Psoas muscle (tissue), 8 donors: ENCODE data around the gene NTNG1. TPM values are rescaled to one million over a fixed set of nuclear protein-coding genes. Genes with fewer than 3 reads are reported as not detected.

Experiments
- ATAC-seq, 4 donors: fragments of 200-7000 bp; cut with Tn5 transposase; one replicate each; pipeline ENCODE4 v1.9.1; 2020; ENCODE audit warnings: moderate library complexity in 3 of 4, mild to moderate bottlenecking in 2 of 4
- DNase-seq, 2 donors: peaks; one replicate each; pipeline ENCODE4 v3.0.0-alpha.2; 2020
- H3K27ac ChIP-seq: fragments of 200-600 bp; one replicate; pipeline ENCODE4 v1.8.0; 2022
- H3K27me3 ChIP-seq, 3 donors: fragments of 200-600 bp in 1 of 3; one replicate each; pipeline versions ENCODE4 v1.6.1 to v1.8.0; 2013 to 2022; ENCODE audit warnings: low read length in 2 of 3, mild to moderate bottlenecking in 2 of 3, moderate library complexity in 1 of 3; ENCODE audit not compliant: insufficient read depth in 3 of 3
- H3K36me3 ChIP-seq, 2 donors: fragments of 200-600 bp in 1 of 2; one replicate each; pipeline versions ENCODE4 v1.6.1 to v1.8.0; 2013 to 2022; ENCODE audit warnings: low read depth in 1 of 2, mild to moderate bottlenecking in 1 of 2, moderate library complexity in 1 of 2; ENCODE audit not compliant: insufficient read depth in 1 of 2
- H3K4me1 ChIP-seq: fragments of 200-600 bp; one replicate; pipeline ENCODE4 v1.8.0; 2022
- H3K4me3 ChIP-seq: fragments of 200-600 bp; one replicate; pipeline ENCODE4 v1.8.0; 2022; ENCODE audit warnings: mild to moderate bottlenecking
- H3K9me3 ChIP-seq: fragments of 200-600 bp; one replicate; pipeline ENCODE4 v1.8.0; 2022
- CTCF ChIP-seq: fragments of 200-600 bp; IDR thresholded peaks from one replicate; pipeline ENCODE4 v1.8.0; 2022; ENCODE audit warnings: antibody characterized with exemption
- WGBS, 3 donors: extraction: QIAGEN DNeasy Blood & Tissue Kit; methylation state at CpG; one replicate each; pipeline versions ENCODE4 v1.1.6 to v1.1.7; 2013; 5-methylcytosine and 5-hydroxymethylcytosine counted together
- intact Hi-C, 2 donors: fragments of 100-400 bp; cut with DNase I; formaldehyde crosslinking; loops; one replicate each; pipeline versions ENCODE4 v1.11.0 to v1.14.2; 2022
- polyA plus RNA-seq, 3 donors: library from polyadenylated mRNA; stranded (reverse); fragments of 200-250 nt; gene quantifications; one replicate each; pipeline ENCODE4 v1.2.3, GENCODE V29; 2013
- total RNA-seq, 4 donors: library from RNA; stranded (reverse); fragmentation: NEBNext Ultra II Directional in 2 of 4; extraction: Animal tissue kit (Norgen Biotek cat#: 25700) in 2 of 4; gene quantifications; one replicate each; pipeline versions ENCODE4 v1.2.1 to v1.2.4, GENCODE V29; 2021 to 2023
- donor health status: healthy with polysubstance abuse.
- donor health status: DM: no; HTN: no; CAD: no; lungs with moderate emphysema.
- donor health status: Bipolar disorder and iron deficiency.
- donor health status: healthy.
- donor health status: DM: yes; HTN: yes; CAD: no.
- donor health status: DM: no; HTN: no; CAD: no.
- donor health status: DM: no; HTN: no; CAD: no.
- donor health status: DM: yes; HTN: yes; CAD: no.

NTNG1 gene
- total and polyA plus RNA-seq, 7 donors = 0.01 to 0.34 (median 0.27) TPM; not detected in 4

GRCh38 chr1:107432108-107432507, 291.3 kb downstream of the NTNG1 start:
- WGBS, 3 donors = 12 to 20% (median 17%) methylated on average over 1 of the region's 1 CpG
- no peak for TF ChIP-seq CTCF
- ATAC-seq (no peak), DNase-seq (no peak)
- Histone ChIP-seq H3K27ac (no peak overlapping the region), H3K4me1 (no peaks in the 10 kb centered on the region), H3K27me3 (no peaks in the 10 kb centered on the region), H3K36me3 (no peaks in the 10 kb centered on the region), H3K4me3 (no peak overlapping the region), H3K9me3 (no peaks in the 10 kb centered on the region)
- intact Hi-C loops = no loop called here

GRCh38 chr1:107433068-107433467, 292.2 kb downstream of the NTNG1 start:
- Histone ChIP-seq H3K4me1 (no peaks in the 10 kb centered on the region), H3K27ac (no peak overlapping the region), H3K36me3 (no peaks in the 10 kb centered on the region), H3K27me3 (no peaks in the 10 kb centered on the region), H3K9me3 (no peaks in the 10 kb centered on the region), H3K4me3 (no peak overlapping the region)
- WGBS, 3 donors = 79 to 90% (median 83%) methylated on average over 4 of the region's 4 CpGs
- ATAC-seq = no peak
- DNase-seq = no peak
- no peak for TF ChIP-seq CTCF
- intact Hi-C loops = no loop called here

GRCh38 chr1:107433635-107434360, 293.0 kb downstream of the NTNG1 start:
- 56 to 59% (median 59%) methylated on average over 4 of the region's 4 CpGs for WGBS, 3 donors
- no peak for DNase-seq
- Histone ChIP-seq H3K4me1 (no peaks in the 10 kb centered on the region), H3K27me3 (no peaks in the 10 kb centered on the region), H3K9me3 (no peaks in the 10 kb centered on the region), H3K36me3 (no peaks in the 10 kb centered on the region), H3K27ac (no peak overlapping the region), H3K4me3 (no peak overlapping the region)
- TF ChIP-seq CTCF = no peak
- intact Hi-C loops = no loop called here
- no peak for ATAC-seq

- TF ChIP-seq CTCF = no peak
- Histone ChIP-seq H3K36me3 (no peaks in the 10 kb centered on the region), H3K9me3 (no peaks in the 10 kb centered on the region), H3K27me3 (no peaks in the 10 kb centered on the region), H3K4me3 (no peak overlapping the region), H3K4me1 (no peaks in the 10 kb centered on the region), H3K27ac (no peak overlapping the region)
- ATAC-seq (no peak), DNase-seq (no peak)
- intact Hi-C loops = no loop called here
These were observed 293.5 kb downstream of the NTNG1 start for GRCh38 chr1:107434361-107434693.
